WTC11 (cell line): Measurements from ENCODE around the gene GPAT3. TPM values are rescaled to one million over a fixed set of nuclear protein-coding genes. Genes with fewer than 3 reads are reported as not detected.

Experiments
- ATAC-seq: fragments of 200-7000 bp; cut with Tn5 transposase; 2 replicates; pipeline ENCODE4 v1.10.0; 2021; ENCODE audit warnings: mild to moderate bottlenecking, moderate library complexity
- CTCF ChIA-PET: fragments of 300-600 bp; sonication (Branson Sonifier 250); formaldehyde crosslinking; loops from one replicate; lab custom pipeline; 2021; ENCODE audit warnings: antibody characterized with exemption; lab: Charles Lee
- POLR2A ChIA-PET: fragments of 350-600 bp; sonication (Branson Sonifier 250); formaldehyde crosslinking; loops from one replicate; lab custom pipeline; 2021; ENCODE audit warnings: antibody characterized with exemption; lab: Charles Lee
- DNase-seq: peaks from one replicate; pipeline ENCODE4 v3.0.0; 2021; ENCODE audit warnings: low spot score
- H3K27ac Mint-ChIP-seq: 2 replicates; pipeline ENCODE4 v1.8.0; 2021; ENCODE audit warnings: mixed read lengths
- H3K27me3 Mint-ChIP-seq: 2 replicates; pipeline ENCODE4 v1.8.0; 2021; ENCODE audit warnings: low read depth, mild to moderate bottlenecking, moderate library complexity, mixed read lengths
- H3K36me3 Mint-ChIP-seq: 2 replicates; pipeline ENCODE4 v1.8.0; 2021; ENCODE audit warnings: mixed read lengths
- H3K4me1 Mint-ChIP-seq: 2 replicates; pipeline ENCODE4 v1.8.0; 2022; ENCODE audit warnings: mixed read lengths
- H3K4me3 Mint-ChIP-seq: 2 replicates; pipeline ENCODE4 v1.8.0; 2021; ENCODE audit warnings: mild to moderate bottlenecking, moderate library complexity, mixed read lengths
- H3K9me3 Mint-ChIP-seq: 2 replicates; pipeline ENCODE4 v1.8.0; 2021; ENCODE audit warnings: mixed read lengths
- CBFB ChIP-seq: sonication (generic); formaldehyde crosslinking; IDR thresholded peaks from 2 replicates; pipeline ENCODE4 v1.8.1; 2022; ENCODE audit warnings: mild to moderate bottlenecking, low read depth, missing genetic modification reagents
- E2F1 ChIP-seq: sonication (generic); formaldehyde crosslinking; IDR thresholded peaks from 2 replicates; pipeline ENCODE4 v1.8.0; 2022; ENCODE audit warnings: mild to moderate bottlenecking, missing genetic modification reagents
- ELF4 ChIP-seq: sonication (generic); formaldehyde crosslinking; IDR thresholded peaks from 2 replicates; pipeline ENCODE4 v1.8.1; 2022; ENCODE audit warnings: low read depth, mild to moderate bottlenecking, moderate library complexity, missing genetic modification reagents
- FOXJ3 ChIP-seq: sonication (generic); formaldehyde crosslinking; IDR thresholded peaks from 2 replicates; pipeline ENCODE4 v1.9.0; 2021; ENCODE audit warnings: missing genetic modification reagents, mild to moderate bottlenecking, borderline replicate concordance
- GTF2I ChIP-seq: fragments of 250-450 bp; sonication (Bioruptor Pico); conservative IDR thresholded peaks from 2 replicates; pipeline ENCODE4 v1.4.0; 2021; ENCODE audit warnings: mild to moderate bottlenecking
- IRF2 ChIP-seq: sonication (generic); formaldehyde crosslinking; IDR thresholded peaks from 2 replicates; pipeline ENCODE4 v1.8.0; 2022; ENCODE audit warnings: low read depth, missing genetic modification reagents, borderline replicate concordance
- KAT7 ChIP-seq: sonication (generic); formaldehyde crosslinking; IDR thresholded peaks from 2 replicates; pipeline ENCODE4 v1.8.1; 2023; ENCODE audit warnings: missing genetic modification reagents, mild to moderate bottlenecking, borderline replicate concordance
- MAX ChIP-seq: sonication (generic); formaldehyde crosslinking; IDR thresholded peaks from 2 replicates; pipeline ENCODE4 v1.8.0; 2022; ENCODE audit warnings: mild to moderate bottlenecking, missing genetic modification reagents
- RELA ChIP-seq: sonication (generic); formaldehyde crosslinking; IDR thresholded peaks from 2 replicates; pipeline ENCODE4 v1.8.1; 2022; ENCODE audit warnings: missing genetic modification reagents, mild to moderate bottlenecking, borderline replicate concordance
- RORB ChIP-seq: fragments of 250-450 bp; sonication (Bioruptor Pico); IDR thresholded peaks from 2 replicates; pipeline ENCODE4 v1.9.0; 2021; ENCODE audit warnings: mild to moderate bottlenecking
- SMAD4 ChIP-seq: sonication (generic); formaldehyde crosslinking; IDR thresholded peaks from 2 replicates; pipeline ENCODE4 v1.8.0; 2022; ENCODE audit warnings: mild to moderate bottlenecking, missing genetic modification reagents
- SOX15 ChIP-seq: fragments of 250-450 bp; sonication (Bioruptor Pico); IDR thresholded peaks from 2 replicates; pipeline ENCODE4 v1.9.0; 2021; ENCODE audit warnings: mild to moderate bottlenecking
- SP1 ChIP-seq: sonication (generic); formaldehyde crosslinking; conservative IDR thresholded peaks from 2 replicates; pipeline ENCODE4 v1.8.1; 2022; ENCODE audit warnings: missing genetic modification reagents
- TP53 ChIP-seq: sonication (generic); formaldehyde crosslinking; IDR thresholded peaks from 2 replicates; pipeline ENCODE4 v1.8.1; 2023; ENCODE audit warnings: mild to moderate bottlenecking, missing genetic modification reagents
- ZMAT4 ChIP-seq: fragments of 250-450 bp; sonication (Bioruptor Pico); IDR thresholded peaks from 2 replicates; pipeline ENCODE4 v1.9.0; 2021; ENCODE audit warnings: mild to moderate bottlenecking
- ZNF219 ChIP-seq: sonication (generic); formaldehyde crosslinking; IDR thresholded peaks from 2 replicates; pipeline ENCODE4 v1.8.0; 2023; ENCODE audit warnings: missing genetic modification reagents, mild to moderate bottlenecking, borderline replicate concordance
- ZNF423 ChIP-seq: fragments of 250-450 bp; sonication (Bioruptor Pico); IDR thresholded peaks from 2 replicates; pipeline ENCODE4 v2.1.2; 2022; ENCODE audit warnings: mild to moderate bottlenecking, moderate library complexity
- total RNA-seq: library from RNA; stranded (reverse); gene quantifications from 3 replicates; pipeline ENCODE4 v1.2.3, GENCODE V29; 2021
- TF ChIP-seq, protein P1 (sequence below): fragments of 200-600 bp; IDR thresholded peaks from 2 replicates; pipeline ENCODE4 v1.8.0; 2022; ENCODE audit warnings: antibody characterized with exemption
- TF ChIP-seq, protein P2 (sequence below): fragments of 250-450 bp; sonication (Bioruptor Pico); IDR thresholded peaks from 2 replicates; pipeline ENCODE4 v1.9.0; 2021; ENCODE audit warnings: mild to moderate bottlenecking
- TF ChIP-seq, protein P3 (sequence below): fragments of 250-450 bp; sonication (Bioruptor Pico); IDR thresholded peaks from 2 replicates; pipeline ENCODE4 v1.9.0; 2021; ENCODE audit warnings: moderate library complexity, mild to moderate bottlenecking, inconsistent platforms, borderline replicate concordance

The GPAT3 gene
- total RNA-seq, 1 experiment from 2014 or later = 1.3 TPM

DNA sequence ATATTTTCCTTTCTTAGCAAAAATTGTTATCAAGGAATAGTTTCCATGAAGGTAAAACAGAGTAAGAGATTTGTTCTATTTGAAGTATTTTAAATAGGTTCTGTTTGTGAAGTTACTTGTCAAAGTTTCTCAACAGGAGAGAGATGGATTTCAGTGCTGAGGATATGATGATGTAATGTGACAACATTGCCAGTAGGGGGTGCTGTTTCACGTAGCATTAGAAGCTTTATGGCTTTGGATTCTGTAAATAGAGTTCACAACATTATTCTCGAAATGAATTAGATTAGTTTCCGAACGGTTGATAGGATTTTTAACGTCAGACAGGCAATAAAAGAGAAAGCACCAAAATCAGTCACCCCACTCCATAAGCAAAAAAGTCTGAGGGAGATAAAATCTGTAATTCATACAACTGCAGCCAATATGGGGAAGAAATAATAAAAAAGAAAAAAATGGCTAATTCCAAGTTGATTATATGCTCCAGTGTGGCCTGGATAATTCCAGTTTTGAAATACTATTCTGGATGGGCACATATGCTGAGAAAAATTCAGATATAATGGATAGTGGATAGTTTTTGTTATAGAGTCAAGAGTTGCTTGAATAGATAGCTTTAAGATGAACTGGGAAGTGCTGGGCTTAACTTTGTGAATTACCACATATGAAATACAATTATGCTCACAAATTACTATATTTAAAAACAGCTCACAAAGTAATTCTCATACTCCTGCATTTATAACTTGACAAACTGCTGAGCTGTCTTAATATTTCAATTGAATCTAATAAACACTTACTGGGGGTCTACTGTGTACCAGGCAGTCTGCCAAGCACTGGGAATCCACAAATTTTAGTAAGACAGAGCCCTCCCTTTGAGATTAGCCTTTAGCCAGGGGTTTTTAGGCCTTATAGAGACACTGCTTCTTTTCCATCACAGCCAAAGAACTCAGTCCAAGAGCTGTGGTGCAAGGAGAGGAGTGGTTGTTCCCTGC is 109.1 kb downstream of the GPAT3 start:
- Mint-ChIP-seq H3K36me3 (no peaks in the 10 kb centered on the region), H3K4me1 (peaks cover 11% of the 10 kb centered on the region), H3K27me3 (no peaks in the 10 kb centered on the region; the same call in 1 of the 2 replicates), H3K27ac (no peak overlapping the region), H3K9me3 (no peaks in the 10 kb centered on the region), H3K4me3 (no peak overlapping the region)
- POLR2A ChIA-PET = interaction anchor here (0.6 kb wide), 1 partner anchor 93 kb away, joined by 3 read pairs; no protein-coding TSS in a partner anchor
- peak; percentile 61 for ATAC-seq
- CTCF ChIA-PET = interaction anchor here (0.5 to 2.9 kb wide), 19 partner anchors 9 to 806 kb away, joined by 3 to 12 read pairs (median 4); no protein-coding TSS in a partner anchor
- DNase-seq = no peak
- TF ChIP-seq, protein P1, sequence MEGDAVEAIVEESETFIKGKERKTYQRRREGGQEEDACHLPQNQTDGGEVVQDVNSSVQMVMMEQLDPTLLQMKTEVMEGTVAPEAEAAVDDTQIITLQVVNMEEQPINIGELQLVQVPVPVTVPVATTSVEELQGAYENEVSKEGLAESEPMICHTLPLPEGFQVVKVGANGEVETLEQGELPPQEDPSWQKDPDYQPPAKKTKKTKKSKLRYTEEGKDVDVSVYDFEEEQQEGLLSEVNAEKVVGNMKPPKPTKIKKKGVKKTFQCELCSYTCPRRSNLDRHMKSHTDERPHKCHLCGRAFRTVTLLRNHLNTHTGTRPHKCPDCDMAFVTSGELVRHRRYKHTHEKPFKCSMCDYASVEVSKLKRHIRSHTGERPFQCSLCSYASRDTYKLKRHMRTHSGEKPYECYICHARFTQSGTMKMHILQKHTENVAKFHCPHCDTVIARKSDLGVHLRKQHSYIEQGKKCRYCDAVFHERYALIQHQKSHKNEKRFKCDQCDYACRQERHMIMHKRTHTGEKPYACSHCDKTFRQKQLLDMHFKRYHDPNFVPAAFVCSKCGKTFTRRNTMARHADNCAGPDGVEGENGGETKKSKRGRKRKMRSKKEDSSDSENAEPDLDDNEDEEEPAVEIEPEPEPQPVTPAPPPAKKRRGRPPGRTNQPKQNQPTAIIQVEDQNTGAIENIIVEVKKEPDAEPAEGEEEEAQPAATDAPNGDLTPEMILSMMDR = peak; percentile 82
- TF ChIP-seq GTF2I (CRISPR knock-in tag) = no peak
- TF ChIP-seq, protein P2, sequence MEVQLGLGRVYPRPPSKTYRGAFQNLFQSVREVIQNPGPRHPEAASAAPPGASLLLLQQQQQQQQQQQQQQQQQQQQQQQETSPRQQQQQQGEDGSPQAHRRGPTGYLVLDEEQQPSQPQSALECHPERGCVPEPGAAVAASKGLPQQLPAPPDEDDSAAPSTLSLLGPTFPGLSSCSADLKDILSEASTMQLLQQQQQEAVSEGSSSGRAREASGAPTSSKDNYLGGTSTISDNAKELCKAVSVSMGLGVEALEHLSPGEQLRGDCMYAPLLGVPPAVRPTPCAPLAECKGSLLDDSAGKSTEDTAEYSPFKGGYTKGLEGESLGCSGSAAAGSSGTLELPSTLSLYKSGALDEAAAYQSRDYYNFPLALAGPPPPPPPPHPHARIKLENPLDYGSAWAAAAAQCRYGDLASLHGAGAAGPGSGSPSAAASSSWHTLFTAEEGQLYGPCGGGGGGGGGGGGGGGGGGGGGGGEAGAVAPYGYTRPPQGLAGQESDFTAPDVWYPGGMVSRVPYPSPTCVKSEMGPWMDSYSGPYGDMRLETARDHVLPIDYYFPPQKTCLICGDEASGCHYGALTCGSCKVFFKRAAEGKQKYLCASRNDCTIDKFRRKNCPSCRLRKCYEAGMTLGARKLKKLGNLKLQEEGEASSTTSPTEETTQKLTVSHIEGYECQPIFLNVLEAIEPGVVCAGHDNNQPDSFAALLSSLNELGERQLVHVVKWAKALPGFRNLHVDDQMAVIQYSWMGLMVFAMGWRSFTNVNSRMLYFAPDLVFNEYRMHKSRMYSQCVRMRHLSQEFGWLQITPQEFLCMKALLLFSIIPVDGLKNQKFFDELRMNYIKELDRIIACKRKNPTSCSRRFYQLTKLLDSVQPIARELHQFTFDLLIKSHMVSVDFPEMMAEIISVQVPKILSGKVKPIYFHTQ = no peak
- TF ChIP-seq, all 79 proteins: peak for 1

- Mint-ChIP-seq H3K4me1 (peaks cover 11% of the 10 kb centered on the region), H3K9me3 (no peaks in the 10 kb centered on the region), H3K36me3 (no peaks in the 10 kb centered on the region), H3K4me3 (no peak overlapping the region), H3K27me3 (no peaks in the 10 kb centered on the region; the same call in 1 of the 2 replicates), H3K27ac (no peak overlapping the region)
- ATAC-seq (no peak), DNase-seq (no peak)
- POLR2A ChIA-PET = interaction anchor here (0.6 kb wide), 1 partner anchor 105 kb away, joined by 3 read pairs; no protein-coding TSS in a partner anchor
- CTCF ChIA-PET = interaction anchor here (2.9 kb wide), 1 partner anchor 107 kb away, joined by 12 read pairs; no protein-coding TSS in a partner anchor
- TF ChIP-seq TP53 (CRISPR knock-in tag) = no peak
- no peak for TF ChIP-seq ZMAT4 (CRISPR knock-in tag)
- no peak for TF ChIP-seq KAT7 (CRISPR knock-in tag)
- TF ChIP-seq RORB (CRISPR knock-in tag) = no peak
- no peak for TF ChIP-seq E2F1 (CRISPR knock-in tag)
- no peak for TF ChIP-seq ZNF423 (CRISPR knock-in tag)
- no peak for TF ChIP-seq MAX (CRISPR knock-in tag)
- TF ChIP-seq ZNF219 (CRISPR knock-in tag) = no peak
- no peak for TF ChIP-seq RELA
- TF ChIP-seq IRF2 (CRISPR knock-in tag) = no peak
- TF ChIP-seq ELF4 (CRISPR knock-in tag) = no peak
- TF ChIP-seq, protein P3, sequence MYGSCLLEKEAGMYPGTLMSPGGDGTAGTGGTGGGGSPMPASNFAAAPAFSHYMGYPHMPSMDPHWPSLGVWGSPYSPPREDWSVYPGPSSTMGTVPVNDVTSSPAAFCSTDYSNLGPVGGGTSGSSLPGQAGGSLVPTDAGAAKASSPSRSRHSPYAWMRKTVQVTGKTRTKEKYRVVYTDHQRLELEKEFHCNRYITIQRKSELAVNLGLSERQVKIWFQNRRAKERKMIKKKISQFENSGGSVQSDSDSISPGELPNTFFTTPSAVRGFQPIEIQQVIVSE (CRISPR knock-in tag) = no peak
- TF ChIP-seq SOX15 = no peak
- TF ChIP-seq SMAD4 (CRISPR knock-in tag) = no peak
- TF ChIP-seq GTF2I (CRISPR knock-in tag) = no peak
- no peak for TF ChIP-seq CBFB (CRISPR knock-in tag)
- TF ChIP-seq FOXJ3 (CRISPR knock-in tag) = no peak
- TF ChIP-seq SP1 = no peak
- TF ChIP-seq, protein P2 = no peak
Observed at GRCh38 chr4:83646538-83647239, 110.8 kb downstream of the GPAT3 start.
